Measurements from ENCODE around the gene BPIFB1. TPM values are rescaled to one million over a fixed set of nuclear protein-coding genes. Genes with fewer than 3 reads are reported as not detected.

Gene BPIFB1
- total RNA-seq, 4 donors from 2014 or later = not detected

DNA sequence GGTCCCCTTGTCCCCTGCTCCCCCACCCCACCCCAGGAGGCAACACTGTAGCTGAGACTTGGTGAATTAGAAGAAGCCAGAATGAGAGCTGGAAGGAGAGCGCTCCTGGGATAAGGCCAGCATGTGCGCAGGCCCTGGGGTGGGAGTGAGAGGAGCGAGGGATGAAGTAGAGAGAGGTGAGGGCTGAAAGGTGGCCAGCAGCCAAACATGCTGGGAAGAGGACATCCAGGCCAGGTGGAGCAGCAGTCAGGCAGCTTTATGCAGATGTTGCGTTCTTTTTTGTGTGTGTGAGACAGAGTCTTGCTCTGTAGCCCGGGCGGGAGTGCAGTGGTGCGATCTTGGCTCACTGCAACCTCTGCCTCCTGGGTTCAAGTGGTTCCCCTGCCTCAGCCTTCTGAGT, 2.2 kb upstream of the BPIFB1 start:
- intact Hi-C loops (cut with DNase I) = no loop called here
- no peaks in the 10 kb centered on the region for H3K4me1 ChIP-seq
- no peak overlapping the region for H3K27ac ChIP-seq (replicated peaks in 1 of 4)
- DNase-seq (ENCODE audit: extremely low spot score) = no peak
- H3K27me3 ChIP-seq = peaks cover 0 to 59% (median 0%) of the 10 kb centered on the region in 4 donors
- WGBS = 80% methylated on average over 5 of the region's 7 CpGs
- TF ChIP-seq POLR2AphosphoS5 (IDR thresholded peaks at IDR 0.05) (no peak), EP300 (IDR thresholded peaks at IDR 0.05) (no peak), POLR2A (IDR thresholded peaks at IDR 0.05; ENCODE audit: low read depth) (no peak)
- TF ChIP-seq, protein P1, sequence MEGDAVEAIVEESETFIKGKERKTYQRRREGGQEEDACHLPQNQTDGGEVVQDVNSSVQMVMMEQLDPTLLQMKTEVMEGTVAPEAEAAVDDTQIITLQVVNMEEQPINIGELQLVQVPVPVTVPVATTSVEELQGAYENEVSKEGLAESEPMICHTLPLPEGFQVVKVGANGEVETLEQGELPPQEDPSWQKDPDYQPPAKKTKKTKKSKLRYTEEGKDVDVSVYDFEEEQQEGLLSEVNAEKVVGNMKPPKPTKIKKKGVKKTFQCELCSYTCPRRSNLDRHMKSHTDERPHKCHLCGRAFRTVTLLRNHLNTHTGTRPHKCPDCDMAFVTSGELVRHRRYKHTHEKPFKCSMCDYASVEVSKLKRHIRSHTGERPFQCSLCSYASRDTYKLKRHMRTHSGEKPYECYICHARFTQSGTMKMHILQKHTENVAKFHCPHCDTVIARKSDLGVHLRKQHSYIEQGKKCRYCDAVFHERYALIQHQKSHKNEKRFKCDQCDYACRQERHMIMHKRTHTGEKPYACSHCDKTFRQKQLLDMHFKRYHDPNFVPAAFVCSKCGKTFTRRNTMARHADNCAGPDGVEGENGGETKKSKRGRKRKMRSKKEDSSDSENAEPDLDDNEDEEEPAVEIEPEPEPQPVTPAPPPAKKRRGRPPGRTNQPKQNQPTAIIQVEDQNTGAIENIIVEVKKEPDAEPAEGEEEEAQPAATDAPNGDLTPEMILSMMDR (IDR thresholded peaks at IDR 0.05) = no peak
- H3K4me3 ChIP-seq = no peak overlapping the region
- no peaks in the 10 kb centered on the region for H3K9me3 ChIP-seq
- no peaks in the 10 kb centered on the region for H3K36me3 ChIP-seq

DNA sequence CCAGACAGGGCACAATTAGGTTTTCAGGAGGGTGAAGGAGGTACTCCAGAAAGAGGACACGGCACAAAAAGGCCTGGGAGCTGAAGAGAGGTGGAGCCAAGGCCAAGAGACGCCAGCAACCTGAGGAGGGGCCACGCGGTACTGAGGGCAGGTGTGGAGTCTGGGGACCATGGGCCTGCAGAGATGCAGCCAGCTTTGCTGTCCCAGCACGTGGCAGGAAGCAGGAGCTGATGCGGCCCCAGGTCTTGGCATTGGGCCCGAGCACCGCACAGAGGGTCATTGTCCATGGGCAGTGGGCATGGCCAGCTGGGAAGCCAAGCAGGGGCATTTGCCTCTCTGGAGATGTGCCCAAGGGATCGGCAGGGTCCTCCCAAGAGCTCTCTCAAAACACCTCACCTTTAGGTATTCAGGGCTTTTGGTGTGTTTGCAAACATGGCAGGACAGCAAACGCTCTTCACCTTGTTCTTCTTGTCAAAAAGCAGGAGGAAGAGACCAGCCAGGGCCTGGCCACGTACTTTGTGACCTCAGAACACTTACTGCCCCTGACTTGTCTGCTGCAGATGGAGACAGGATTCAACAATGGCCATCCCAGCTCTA, 1.4 kb upstream of the BPIFB1 start:
- no peak for DNase-seq (ENCODE audit: extremely low spot score)
- H3K27me3 ChIP-seq = peaks cover 0 to 55% (median 0%) of the 10 kb centered on the region in 4 donors

DNA sequence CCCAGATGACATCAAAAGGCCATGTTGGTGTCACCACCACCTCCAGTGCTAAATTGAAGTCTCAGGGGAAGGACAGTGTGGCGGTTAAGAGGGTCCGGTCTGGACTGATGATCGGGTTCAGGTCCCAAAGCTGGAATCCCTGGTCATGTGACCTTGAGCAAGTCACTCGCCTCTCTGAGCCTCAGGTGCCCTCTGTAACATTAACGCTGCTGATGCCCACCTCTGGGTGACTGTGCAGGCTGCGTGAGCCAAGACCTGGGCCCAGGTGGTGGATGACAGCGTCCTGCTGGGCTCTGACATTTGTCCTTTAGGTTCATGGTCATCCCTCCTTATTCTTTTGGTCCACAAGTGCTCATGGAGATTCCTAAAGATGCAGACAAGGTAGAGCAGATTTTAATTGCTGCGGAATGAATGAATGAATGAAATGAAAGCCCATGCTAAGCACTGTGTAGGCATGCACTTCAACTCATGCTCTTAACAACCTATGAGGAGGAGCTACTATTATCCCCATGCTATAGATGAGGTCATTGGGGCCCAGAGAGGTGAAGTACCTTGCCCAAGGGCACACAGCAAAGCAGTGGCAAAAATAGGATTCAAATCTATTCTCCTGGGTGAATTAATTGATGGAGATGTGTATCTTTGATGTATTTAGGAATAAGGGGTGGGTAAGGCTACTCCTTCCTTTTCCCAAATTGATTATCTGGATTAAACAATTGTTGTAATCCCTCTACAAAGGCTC, 649 bp upstream of the BPIFB1 start:
- Histone ChIP-seq H3K27me3 (peaks cover 0 to 59% (median 0%) of the 10 kb centered on the region in 4 donors), H3K27ac (replicated peaks in 1 of 4) (no peak overlapping the region), H3K4me1 (no peaks in the 10 kb centered on the region), H3K4me3 (no peak overlapping the region), H3K36me3 (no peaks in the 10 kb centered on the region), H3K9me3 (no peaks in the 10 kb centered on the region)
- DNase-seq (ENCODE audit: extremely low spot score) = no peak
- TF ChIP-seq EP300 (IDR thresholded peaks at IDR 0.05) (no peak), POLR2A (IDR thresholded peaks at IDR 0.05; ENCODE audit: low read depth) (no peak), POLR2AphosphoS5 (IDR thresholded peaks at IDR 0.05) (no peak)
- TF ChIP-seq, protein P1 (IDR thresholded peaks at IDR 0.05) = no peak
- 90% methylated on average over 8 of the region's 8 CpGs for WGBS
- intact Hi-C loops (cut with DNase I) = no loop called here

More for the DNA sequence above, 1.4 kb upstream of the BPIFB1 start:
- TF ChIP-seq, protein P1 (IDR thresholded peaks at IDR 0.05) = no peak
- TF ChIP-seq EP300 (IDR thresholded peaks at IDR 0.05) = no peak
- no peak for TF ChIP-seq POLR2AphosphoS5 (IDR thresholded peaks at IDR 0.05)
- TF ChIP-seq POLR2A (IDR thresholded peaks at IDR 0.05; ENCODE audit: low read depth) = no peak
- no peaks in the 10 kb centered on the region for H3K36me3 ChIP-seq
- no peaks in the 10 kb centered on the region for H3K9me3 ChIP-seq
- intact Hi-C loops (cut with DNase I) = no loop called here
- H3K4me1 ChIP-seq = no peaks in the 10 kb centered on the region
- WGBS = 80% methylated on average over 11 of the region's 11 CpGs
- no peak overlapping the region for H3K27ac ChIP-seq (replicated peaks in 1 of 4)
- no peak overlapping the region for H3K4me3 ChIP-seq

DNA sequence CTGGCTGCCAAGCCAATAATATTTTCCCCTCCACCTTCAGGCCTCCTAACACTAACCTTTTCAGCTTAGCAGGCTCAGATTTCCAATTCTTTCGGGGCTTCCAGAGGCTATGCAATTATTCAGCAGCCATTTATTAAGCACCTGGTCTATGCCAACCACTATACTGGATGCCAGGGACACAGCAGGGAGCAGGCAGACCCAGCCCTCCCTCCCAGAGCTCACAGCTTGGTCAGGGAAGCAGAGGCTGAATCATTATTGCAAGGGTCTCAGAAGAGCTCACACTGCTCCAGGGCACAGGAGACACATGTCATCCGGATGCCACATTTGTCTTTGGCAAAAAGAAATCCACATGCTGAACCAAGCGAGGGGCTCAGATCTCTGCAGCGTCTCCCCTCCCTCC, 1.3 kb downstream of the BPIFB1 start:
- no peaks in the 10 kb centered on the region for H3K4me1 ChIP-seq
- peaks cover 0 to 63% (median 0%) of the 10 kb centered on the region in 4 donors for H3K27me3 ChIP-seq
- intact Hi-C loops (cut with DNase I) = no loop called here
- no peak overlapping the region for H3K27ac ChIP-seq (replicated peaks in 1 of 4)
- no peak overlapping the region for H3K4me3 ChIP-seq
- H3K9me3 ChIP-seq = no peaks in the 10 kb centered on the region
- DNase-seq (ENCODE audit: extremely low spot score) = no peak
- WGBS = 70% methylated on average over 4 of the region's 4 CpGs
- no peaks in the 10 kb centered on the region for H3K36me3 ChIP-seq
- TF ChIP-seq, protein P1 (IDR thresholded peaks at IDR 0.05) = no peak
- TF ChIP-seq POLR2AphosphoS5 (IDR thresholded peaks at IDR 0.05) = no peak
- TF ChIP-seq EP300 (IDR thresholded peaks at IDR 0.05) = no peak
- no peak for TF ChIP-seq POLR2A (IDR thresholded peaks at IDR 0.05; ENCODE audit: low read depth)

Data from esophagus muscularis mucosa (tissue), 4 donors.